Peyer's patch (tissue), 4 donors: Measurements from ENCODE around the gene REN. TPM values are rescaled to one million over a fixed set of nuclear protein-coding genes. Genes with fewer than 3 reads are reported as not detected.
A peak's percentile ranks its signal among the peaks of the same experiment; 100 is the strongest.

Experiments
- DNase-seq, 3 donors: peaks; one replicate each; pipeline ENCODE4 v3.0.0-alpha.2; 2017 to 2019
- H3K27ac ChIP-seq, 4 donors: fragments of 200-600 bp; sonication (generic); one replicate each; pipeline ENCODE4 v1.5.1; 2016 to 2019
- H3K27me3 ChIP-seq, 2 donors: fragments of 200-600 bp; sonication (generic); one replicate each; pipeline ENCODE4 v1.5.1; 2019
- H3K36me3 ChIP-seq, 3 donors: fragments of 200-600 bp; sonication (generic); one replicate each; pipeline ENCODE4 v1.5.1; 2016 to 2019
- H3K4me1 ChIP-seq, 4 donors: fragments of 200-600 bp; sonication (generic); one replicate each; pipeline ENCODE4 v1.5.1; 2016 to 2019
- H3K4me3 ChIP-seq, 4 donors: fragments of 200-600 bp; sonication (generic); 1 replicate in 3 of 4; 2 replicates in 1 of 4; pipeline ENCODE4 v1.5.1; 2016 to 2019; ENCODE audit warnings: mild to moderate bottlenecking in 1 of 4
- H3K9me3 ChIP-seq, 4 donors: fragments of 200-600 bp; sonication (generic); one replicate each; pipeline ENCODE4 v1.5.1; 2016 to 2019; ENCODE audit warnings: mild to moderate bottlenecking in 1 of 4
- POLR2A ChIP-seq, 2 donors: fragments of 450-650 bp; IDR thresholded peaks; one replicate each; pipeline ENCODE4 v1.5.1; 2017; ENCODE audit warnings: antibody characterized with exemption in 2 of 2, mild to moderate bottlenecking in 2 of 2, moderate library complexity in 2 of 2
- total RNA-seq, 4 donors: library from RNA; depleted of rRNA; stranded (reverse); fragments of >200 nt; gene quantifications; one replicate each; pipeline ENCODE4 v1.1.0, GENCODE V29; 2016
- TF ChIP-seq, protein P1 (sequence below), 6 experiments: fragments of 450-650 bp in 4 of 6; fragments of 200-600 bp in 2 of 6; sonication (generic) in 1 of 6; IDR thresholded peaks; one replicate each; pipeline ENCODE4 v1.5.1; 2017 to 2019; ENCODE audit warnings: antibody characterized with exemption in 6 of 6, mild to moderate bottlenecking in 3 of 6, moderate library complexity in 1 of 6

Gene REN
- total RNA-seq, 4 donors from 2014 or later = not detected

DNA sequence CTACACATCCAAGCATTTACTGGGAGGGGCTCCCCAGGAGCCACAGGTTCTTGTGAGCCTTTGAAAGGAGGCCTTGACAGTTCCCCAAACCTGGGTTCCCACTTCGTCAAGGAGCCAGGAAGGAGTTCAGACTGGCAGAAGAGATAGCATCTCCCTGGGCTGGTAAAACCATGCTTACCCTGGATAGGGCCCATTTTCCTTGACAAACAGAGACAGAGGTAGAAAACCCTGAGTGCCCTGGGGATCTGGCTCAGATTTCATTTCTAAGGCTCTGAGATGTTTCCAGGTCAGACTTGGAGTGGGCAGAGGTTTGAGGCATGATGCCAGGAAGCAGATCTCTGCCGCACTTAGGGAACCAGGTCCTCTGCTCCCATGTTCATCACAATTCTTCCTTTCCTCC lies 17.0 kb downstream of the REN start:
- H3K9me3 ChIP-seq = no peaks in the 10 kb centered on the region
- peak in 1 of 3 donors; percentile 10 for DNase-seq
- peaks cover 0 to 23% (median 7%) of the 10 kb centered on the region in 4 donors for H3K4me1 ChIP-seq
- H3K36me3 ChIP-seq = no peaks in the 10 kb centered on the region
- no peak for TF ChIP-seq POLR2A (IDR thresholded peaks at IDR 0.05)
- TF ChIP-seq, protein P1, sequence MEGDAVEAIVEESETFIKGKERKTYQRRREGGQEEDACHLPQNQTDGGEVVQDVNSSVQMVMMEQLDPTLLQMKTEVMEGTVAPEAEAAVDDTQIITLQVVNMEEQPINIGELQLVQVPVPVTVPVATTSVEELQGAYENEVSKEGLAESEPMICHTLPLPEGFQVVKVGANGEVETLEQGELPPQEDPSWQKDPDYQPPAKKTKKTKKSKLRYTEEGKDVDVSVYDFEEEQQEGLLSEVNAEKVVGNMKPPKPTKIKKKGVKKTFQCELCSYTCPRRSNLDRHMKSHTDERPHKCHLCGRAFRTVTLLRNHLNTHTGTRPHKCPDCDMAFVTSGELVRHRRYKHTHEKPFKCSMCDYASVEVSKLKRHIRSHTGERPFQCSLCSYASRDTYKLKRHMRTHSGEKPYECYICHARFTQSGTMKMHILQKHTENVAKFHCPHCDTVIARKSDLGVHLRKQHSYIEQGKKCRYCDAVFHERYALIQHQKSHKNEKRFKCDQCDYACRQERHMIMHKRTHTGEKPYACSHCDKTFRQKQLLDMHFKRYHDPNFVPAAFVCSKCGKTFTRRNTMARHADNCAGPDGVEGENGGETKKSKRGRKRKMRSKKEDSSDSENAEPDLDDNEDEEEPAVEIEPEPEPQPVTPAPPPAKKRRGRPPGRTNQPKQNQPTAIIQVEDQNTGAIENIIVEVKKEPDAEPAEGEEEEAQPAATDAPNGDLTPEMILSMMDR (IDR thresholded peaks at IDR 0.05) = no peak
- no peak overlapping the region for H3K4me3 ChIP-seq
- H3K27me3 ChIP-seq = no peaks in the 10 kb centered on the region
- no peak overlapping the region for H3K27ac ChIP-seq

DNA sequence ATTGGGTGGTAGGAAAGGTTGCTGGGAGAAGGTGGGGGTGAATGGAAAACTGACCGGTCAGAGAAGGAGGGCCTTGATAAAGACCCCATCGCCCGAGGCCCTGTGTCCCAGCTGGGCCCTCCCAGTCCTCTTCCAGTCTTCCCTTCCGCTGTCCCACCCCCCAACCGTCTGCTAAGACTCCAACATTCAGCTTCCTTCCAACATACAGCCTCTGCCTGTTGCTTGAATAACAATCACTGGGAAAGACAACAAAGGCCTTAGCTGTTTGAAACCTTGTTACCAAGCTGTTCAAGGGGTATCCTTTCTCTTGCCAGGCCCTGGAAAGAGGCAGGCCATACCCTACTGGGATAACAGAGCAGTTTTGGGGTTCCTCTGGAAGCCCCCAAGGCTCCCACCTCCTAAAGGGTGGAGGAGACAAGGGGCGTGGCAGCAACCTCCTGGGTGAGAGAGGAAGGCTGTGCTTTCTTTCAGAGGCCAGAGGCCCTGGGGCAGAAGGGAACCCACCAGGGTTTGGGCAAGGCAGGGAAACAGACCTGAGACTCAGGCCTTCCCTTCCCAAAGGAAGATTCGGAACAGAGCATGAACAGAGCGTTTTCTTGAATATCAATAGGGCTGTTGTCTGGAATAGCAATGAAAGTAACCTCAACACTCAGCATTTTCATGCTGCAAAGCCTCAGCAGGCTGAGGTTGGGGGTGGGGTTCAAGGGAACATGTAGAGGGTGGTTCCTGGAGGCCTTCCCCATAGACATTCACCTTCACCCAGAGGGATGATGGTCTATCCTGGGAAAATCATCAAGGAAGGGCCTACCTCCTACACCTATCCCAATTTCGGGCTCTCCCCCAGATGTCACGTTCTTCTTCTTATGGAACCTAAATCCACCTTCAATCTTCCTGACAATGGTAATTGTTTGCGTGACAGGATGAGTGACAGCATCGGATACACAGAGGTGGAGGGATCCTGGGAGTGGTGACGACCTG lies 18.4 kb downstream of the REN start:
- Histone ChIP-seq H3K36me3 (no peaks in the 10 kb centered on the region), H3K4me1 (peaks cover 0 to 23% (median 7%) of the 10 kb centered on the region in 4 donors), H3K27ac (peak overlapping the region in 1 of 4 donors; percentile 43), H3K4me3 (no peak overlapping the region), H3K9me3 (no peaks in the 10 kb centered on the region), H3K27me3 (no peaks in the 10 kb centered on the region)
- TF ChIP-seq, protein P1 (IDR thresholded peaks at IDR 0.05) = no peak
- no peak for TF ChIP-seq POLR2A (IDR thresholded peaks at IDR 0.05)
- DNase-seq = peak in 1 of 3 donors; percentile 18

DNA sequence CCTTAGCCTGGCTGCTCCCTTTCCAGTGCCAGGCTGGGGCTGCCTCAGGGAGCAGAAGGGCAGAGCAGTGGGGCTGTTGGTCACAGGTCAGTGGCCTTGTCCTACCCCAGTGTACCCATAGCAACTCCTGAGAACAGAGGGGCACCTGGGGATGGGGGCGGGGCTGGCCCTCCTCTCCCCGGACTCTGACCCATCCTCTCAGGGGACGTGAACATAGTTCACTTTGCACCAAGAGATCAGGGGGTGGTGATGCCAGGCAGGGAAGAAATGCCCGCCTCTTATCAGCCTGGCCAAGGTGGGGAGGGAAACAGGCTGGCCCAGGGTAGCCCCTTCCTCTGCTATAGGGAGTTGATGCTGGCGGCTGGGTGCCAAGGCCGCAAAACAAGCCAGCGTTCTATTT lies 19.2 kb downstream of the REN start:
- H3K4me3 ChIP-seq = no peak overlapping the region
- no peaks in the 10 kb centered on the region for H3K9me3 ChIP-seq
- no peaks in the 10 kb centered on the region for H3K36me3 ChIP-seq
- H3K4me1 ChIP-seq = peaks cover 0 to 16% (median 4%) of the 10 kb centered on the region in 4 donors
- H3K27ac ChIP-seq = peak overlapping the region in 1 of 4 donors; percentile 43
- no peaks in the 10 kb centered on the region for H3K27me3 ChIP-seq
- TF ChIP-seq, protein P1 (IDR thresholded peaks at IDR 0.05) = no peak
- TF ChIP-seq POLR2A (IDR thresholded peaks at IDR 0.05) = no peak
- peak in 2 of 3 donors; percentile 59 to 66 for DNase-seq

DNA sequence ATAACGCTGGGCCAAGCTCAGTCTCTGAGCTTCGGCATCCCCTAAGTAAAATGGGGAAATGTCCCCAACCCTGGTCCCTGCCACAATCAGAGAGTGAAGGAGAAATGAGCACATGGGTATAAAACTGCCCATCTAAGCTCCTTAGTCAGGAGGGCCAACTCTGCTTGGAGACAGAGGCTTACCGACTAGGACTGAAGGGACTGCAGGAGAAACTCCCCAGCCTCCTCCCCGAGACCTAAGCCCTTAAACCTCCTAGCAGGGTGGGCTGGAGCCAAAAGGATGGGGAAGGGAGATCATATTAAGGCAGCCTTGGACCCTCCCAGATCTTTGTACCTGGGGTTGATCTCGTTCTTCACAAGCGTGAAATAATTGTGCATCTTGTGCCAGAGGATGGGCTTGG lies 19.8 kb downstream of the REN start:
- TF ChIP-seq, protein P1 (IDR thresholded peaks at IDR 0.05) = no peak
- TF ChIP-seq POLR2A (IDR thresholded peaks at IDR 0.05) = no peak
- no peaks in the 10 kb centered on the region for H3K36me3 ChIP-seq
- H3K4me1 ChIP-seq = peaks cover 0 to 16% (median 2%) of the 10 kb centered on the region in 4 donors
- H3K4me3 ChIP-seq = no peak overlapping the region
- DNase-seq = peak in 1 of 3 donors; percentile 15
- no peaks in the 10 kb centered on the region for H3K27me3 ChIP-seq
- no peaks in the 10 kb centered on the region for H3K9me3 ChIP-seq
- H3K27ac ChIP-seq = no peak overlapping the region

DNA sequence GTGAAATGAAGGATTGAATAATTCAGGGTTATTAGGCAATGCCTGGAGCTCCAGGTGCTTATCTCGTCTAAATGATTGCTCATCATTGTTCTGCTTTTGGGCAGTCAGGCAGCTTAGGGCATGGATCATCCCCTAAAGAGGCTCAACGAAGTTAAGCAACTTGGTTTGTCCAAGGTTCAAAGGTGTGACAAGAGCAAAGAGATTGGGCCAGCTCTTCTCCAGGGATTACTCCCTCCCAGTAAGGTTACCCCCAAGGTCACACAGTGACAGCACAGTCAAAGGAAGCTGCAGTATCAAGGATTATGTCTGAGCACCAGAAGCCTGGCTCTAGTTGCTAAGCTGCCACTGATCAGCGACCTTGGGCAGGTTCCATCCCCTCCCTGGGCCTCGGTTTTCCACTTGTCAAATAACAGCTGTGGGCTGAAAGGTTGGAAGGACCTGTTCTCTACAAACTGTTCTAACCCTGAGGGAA lies 21.1 kb downstream of the REN start:
- peak in 1 of 3 donors; percentile 11 for DNase-seq
- no peaks in the 10 kb centered on the region for H3K9me3 ChIP-seq
- peaks cover 0 to 16% (median 0%) of the 10 kb centered on the region in 4 donors for H3K4me1 ChIP-seq
- H3K27me3 ChIP-seq = no peaks in the 10 kb centered on the region
- TF ChIP-seq POLR2A (IDR thresholded peaks at IDR 0.05) = no peak
- TF ChIP-seq, protein P1 (IDR thresholded peaks at IDR 0.05) = no peak
- H3K4me3 ChIP-seq = no peak overlapping the region
- no peak overlapping the region for H3K27ac ChIP-seq
- no peaks in the 10 kb centered on the region for H3K36me3 ChIP-seq
